SH-SY5Y (cell line): ENCODE data around the gene FBXW8.

Experiments
- GATA2 ChIP-seq: IDR thresholded peaks from 2 replicates; pipeline ENCODE4 v1.6.1; 2011; ENCODE audit warnings: mild to moderate bottlenecking, low read depth, low read length
- GATA3 ChIP-seq: IDR thresholded peaks from 2 replicates; pipeline ENCODE4 v1.6.1; 2011; ENCODE audit warnings: low read depth, mild to moderate bottlenecking, low read length, moderate library complexity

FBXW8 gene

DNA sequence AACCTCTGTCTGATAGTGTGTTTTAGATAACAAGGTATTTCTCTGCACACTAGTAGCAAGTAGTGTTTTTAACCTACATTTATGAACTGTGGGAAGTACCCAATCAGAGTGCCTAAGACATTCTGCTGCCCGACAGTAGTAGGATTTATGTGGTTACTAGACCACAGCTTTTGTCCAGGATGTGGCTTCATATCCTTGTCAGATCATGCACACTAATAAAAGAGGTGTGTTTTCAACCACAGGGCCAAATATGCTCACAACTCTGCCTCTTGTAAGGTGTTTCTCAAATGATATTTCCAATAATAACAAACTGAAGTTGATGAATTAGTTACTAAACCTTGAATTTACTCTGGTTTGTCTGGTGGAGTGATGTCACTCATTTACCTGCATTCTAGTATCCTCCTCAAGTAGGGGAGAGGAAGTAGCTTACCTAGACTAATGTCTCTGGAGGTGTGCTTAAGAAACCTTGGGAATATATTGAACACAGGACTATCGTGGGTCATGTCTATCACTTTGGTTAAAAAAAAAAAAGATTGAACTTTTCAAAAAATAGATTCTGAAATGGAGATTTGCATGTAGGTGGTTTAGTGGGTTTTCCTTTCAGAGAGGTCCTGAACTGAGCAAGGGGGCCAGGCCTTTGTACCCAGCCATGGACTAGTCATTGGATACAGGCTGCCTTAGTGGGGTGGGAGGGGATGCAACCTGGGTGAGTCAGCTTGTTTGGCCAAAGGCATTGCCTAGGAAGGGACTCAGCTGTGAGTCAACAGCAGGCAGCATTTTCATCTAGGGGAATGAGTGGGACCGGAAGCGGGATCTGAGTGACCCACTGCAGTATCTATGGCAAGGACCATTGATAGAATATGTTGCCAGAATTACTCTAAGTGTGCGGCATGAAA lies 14.1 kb downstream of the FBXW8 start:
- TF ChIP-seq GATA2 (no peak), GATA3 (no peak)

DNA sequence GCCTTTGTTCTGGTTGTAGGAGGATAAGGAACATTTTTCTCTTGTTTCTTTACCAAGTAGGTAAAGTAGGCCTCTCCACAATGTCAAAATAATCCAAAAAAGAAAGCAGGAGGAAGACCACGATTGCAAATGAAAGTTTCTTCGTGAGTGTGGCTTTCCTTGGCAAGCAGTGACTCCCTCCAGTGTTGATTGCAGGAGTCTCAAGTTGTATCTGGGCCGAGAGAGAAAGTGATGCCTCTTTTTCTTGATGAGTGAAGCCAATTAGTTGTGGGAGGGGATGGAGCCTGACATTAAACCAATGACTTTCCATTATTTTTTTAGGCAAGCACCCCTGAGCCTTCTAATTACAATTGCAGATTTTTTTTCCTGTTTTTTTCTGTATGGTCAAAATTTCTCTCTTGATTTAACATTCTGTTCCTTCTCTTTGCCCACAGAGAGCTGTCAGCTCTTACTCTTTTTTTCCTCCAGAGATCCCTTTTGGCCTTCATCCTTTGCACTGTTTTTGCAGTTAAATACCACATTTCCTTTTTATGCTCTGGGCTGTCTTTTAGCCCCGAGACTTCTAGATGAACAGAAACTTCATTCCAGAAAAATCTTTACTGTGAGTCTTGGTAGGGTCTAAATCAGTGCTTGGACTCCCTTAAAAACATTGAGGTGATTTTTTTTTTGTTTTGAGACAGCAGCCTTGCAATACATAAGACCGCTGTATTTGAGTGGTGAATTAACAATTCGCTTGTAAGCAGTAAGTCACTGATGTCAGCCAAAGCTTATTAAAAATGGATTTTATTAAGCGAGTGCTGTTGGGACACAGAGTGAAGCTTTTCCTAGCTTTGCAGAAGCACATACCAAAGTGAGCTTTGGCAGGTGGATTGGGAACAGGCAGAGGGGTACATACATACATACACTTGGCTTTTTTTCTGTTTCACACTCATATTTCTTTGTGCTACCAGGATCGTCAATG lies 15.8 kb downstream of the FBXW8 start:
- no peak for TF ChIP-seq GATA2
- no peak for TF ChIP-seq GATA3

DNA sequence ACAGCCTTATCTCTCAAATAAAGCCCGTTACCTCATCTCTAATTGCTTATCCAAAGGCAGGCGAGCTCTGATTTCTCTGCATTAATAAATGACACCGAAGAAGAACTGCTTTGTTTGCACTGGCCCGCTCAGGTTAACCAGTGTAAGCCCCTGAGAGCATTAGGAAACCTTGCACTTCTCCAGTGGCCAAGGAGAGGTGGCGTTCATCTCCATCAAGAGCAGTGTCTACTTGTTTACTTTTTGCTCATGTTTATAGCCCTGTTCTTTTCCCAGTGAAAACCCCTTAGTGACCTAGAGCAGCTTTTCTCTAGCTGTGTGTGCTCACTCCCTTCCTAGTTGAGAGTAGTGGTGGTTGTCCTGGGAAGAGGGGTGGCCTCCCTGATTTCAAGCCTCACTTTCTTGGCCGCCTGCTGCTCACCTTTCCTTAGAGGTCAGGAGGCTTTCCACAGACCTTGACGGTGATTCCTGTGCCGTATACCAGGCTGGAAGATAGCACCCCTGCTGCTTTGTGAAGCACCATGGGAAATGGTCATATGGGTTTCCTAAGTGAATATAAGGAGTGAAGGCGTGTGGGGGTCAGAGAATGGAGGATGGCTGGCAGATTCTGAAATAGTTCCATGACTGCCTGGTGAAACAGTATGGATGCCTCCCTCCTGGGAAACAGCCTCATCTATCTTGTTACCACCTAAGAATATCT lies 16.6 kb downstream of the FBXW8 start:
- TF ChIP-seq GATA2: no peak
- TF ChIP-seq GATA3: no peak

DNA sequence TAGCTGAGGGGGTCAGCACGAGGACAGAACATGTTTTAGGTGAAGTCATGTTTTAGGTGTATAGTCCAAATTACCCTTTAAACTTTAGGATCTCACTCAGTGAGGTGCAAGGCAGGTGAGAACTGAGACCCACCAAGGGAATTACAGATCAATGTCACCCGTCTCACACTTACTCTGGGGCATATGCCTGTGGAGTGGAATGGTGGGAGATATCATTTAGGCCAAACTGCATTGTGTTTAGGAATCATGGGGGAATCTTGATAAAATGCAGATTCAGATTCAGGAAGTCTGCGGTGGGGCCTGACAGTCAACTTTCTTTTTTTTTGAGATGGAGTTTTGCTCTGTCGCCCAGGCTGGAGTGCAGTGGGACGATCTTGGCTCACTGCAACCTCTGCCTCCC lies 17.8 kb downstream of the FBXW8 start:
- no peak for TF ChIP-seq GATA3
- TF ChIP-seq GATA2: no peak

DNA sequence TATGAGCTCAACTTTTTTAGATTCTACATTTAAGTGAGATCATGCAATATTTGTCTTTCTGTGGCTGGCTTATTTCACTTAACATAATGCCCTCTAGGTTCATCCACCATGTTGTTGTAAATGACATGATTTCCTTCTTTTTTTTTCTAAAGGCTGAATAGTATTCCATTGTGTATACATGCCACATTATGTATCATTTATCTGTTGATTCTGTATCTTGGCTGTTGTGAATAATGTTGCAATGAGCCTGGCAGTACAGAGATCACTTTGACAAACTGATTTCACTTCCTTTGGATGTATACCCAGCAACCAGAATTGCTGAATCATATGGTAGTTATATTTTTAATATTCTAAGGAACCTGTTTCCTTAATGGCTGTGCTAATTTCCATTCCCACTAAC lies 19.1 kb downstream of the FBXW8 start:
- no peak for TF ChIP-seq GATA2
- TF ChIP-seq GATA3: no peak

DNA sequence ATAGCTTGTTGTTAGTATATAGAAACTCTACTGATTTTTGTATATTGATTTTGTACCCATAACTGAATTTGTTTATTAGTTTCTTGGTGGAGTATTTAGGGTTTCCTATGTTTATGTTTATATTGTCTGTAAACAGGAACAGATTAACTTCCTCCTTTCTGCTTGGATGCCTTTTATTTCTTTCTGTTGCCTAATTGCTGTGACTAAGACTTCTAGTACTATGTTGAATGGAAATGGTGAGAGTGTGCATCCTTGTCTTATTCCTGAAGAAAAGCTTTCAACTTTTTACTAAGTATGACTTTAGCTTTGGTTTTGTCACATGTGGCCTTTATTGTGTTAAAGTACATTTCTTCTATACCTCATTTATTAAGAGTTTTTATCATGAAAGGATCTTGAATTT lies 20.9 kb downstream of the FBXW8 start:
- no peak for TF ChIP-seq GATA2
- no peak for TF ChIP-seq GATA3

DNA sequence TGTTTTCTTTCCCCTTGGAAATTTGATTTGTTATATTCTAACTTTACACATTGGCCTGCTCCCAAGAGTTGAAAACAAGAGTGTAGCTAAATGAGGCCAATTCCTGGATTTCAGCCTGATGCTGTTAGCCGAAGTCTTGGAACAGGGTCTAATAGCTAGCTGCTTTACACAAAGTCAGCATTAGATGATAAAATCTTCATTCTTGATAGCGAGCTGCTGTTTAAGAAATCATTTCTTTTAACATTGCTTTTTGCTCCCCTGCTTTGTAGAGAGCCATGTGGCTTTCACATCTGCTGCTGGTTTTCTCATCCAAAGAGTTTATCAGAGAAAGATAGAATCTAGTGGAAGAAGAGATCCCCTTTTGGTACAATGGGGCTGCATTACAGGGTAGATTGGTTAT lies 22.3 kb downstream of the FBXW8 start:
- peak; percentile 88 for TF ChIP-seq GATA3
- peak; percentile 85 for TF ChIP-seq GATA2

DNA sequence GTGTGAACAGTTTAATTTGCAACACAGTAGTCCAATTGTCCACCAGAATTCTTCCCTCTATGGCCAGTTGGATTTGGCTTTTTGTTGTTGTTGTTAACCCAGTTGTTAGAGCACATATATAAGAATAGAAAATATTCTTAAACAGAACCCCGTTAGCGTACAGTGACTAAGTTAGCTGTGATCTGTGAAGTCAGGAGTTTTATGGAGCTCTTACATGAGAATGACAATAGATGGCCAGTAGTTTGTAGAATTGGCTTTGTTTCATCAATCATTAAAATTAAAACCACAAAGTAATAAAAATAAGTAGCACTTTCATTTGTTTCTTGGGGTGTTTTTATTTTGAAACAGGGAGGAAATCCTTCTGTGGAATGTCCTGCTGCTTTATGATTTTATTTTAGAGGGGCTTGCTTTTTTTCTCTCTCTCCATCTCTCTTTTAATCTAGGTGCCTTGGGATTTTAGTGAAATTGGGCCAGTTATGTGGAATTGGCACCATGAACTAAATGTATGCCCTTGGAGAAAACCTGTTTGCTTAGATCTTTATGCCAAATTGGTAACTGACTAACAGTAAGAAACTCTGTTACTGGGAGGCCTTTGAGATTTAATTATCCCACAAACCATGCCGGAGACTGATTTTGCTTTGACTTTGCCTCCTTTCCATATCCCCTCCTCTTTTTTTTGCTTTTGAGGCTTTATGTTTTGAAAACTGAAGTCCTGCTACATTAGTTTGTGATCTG lies 22.9 kb downstream of the FBXW8 start:
- TF ChIP-seq GATA2: no peak
- TF ChIP-seq GATA3: 0 out of 2 replicates have a peak, but pooled peaks have one; percentile 6

DNA sequence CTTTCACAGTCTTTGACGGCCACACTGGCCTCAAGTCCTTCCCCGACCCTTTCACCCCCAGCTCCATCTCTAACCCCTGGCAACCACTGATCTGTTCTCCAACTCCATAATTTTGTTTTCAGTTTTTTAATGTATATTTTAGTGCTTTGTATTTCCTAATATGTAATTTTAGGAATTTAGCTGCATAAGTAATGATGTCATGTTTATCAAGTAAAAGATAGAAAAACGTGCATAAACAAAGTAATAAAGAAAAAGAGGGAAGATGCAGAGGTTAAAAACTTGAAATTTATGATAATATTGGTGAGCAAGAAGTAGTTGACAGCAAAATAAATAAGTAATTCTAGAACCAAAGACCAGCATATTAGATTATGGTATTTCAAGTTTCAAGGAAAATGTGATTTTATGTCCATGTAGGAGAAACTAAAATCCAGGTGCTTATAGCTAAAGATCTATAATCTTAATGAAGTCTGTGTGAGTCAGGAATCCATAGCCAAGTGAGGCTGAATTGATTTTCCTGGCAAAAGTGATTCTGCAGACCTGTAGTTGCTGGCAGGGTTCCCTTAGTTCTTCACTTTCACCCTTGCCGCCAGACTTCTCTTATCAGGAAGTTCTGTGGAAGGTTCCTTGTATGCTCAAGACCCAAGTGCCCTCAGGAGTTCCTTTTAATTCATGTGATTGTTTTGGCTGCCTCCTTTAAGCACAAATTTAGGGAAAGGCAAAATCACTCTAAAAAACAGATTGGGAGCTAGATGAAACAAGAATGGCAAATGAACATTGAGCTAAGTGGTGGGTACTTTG lies 24.4 kb downstream of the FBXW8 start:
- TF ChIP-seq GATA3: no peak
- no peak for TF ChIP-seq GATA2

DNA sequence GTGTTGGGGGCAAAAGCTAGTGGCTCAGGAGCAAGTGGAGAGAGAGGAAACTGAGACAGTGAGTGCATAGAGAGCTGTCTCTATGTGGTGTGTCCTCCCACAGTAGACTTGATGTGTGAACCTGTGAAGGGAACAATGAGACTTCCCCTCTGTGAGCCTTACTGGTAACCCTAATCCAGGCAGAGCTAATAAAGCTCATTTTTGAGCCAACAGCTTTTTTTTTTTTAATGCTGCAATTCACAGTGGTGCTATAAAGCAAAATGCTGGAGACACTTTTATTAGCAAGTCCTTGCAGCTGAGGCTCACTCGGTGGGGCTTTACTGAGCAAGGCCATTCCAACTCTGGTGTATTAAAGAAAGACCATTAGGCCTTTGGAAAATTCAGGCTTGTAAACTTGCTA lies 26.9 kb downstream of the FBXW8 start:
- TF ChIP-seq GATA2: no peak
- no peak for TF ChIP-seq GATA3

DNA sequence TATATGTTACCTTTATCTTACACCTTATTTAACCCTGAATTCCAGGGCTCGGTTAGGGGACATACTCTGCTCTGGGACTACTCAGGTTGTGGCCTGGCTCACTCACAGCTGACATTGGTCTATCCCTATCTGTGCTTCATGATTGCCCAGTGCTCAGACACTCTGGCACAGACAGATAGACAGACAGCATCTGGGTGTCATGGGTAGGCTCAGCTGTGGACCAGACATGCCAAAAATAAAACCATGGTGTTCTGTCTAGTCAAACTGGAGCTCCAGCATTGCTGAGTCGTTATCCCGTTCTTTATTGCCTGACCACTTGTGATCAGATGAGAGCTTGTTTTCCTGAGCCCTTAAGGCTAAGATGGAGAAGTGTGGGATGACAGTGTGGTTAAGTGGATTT lies 29.0 kb downstream of the FBXW8 start:
- TF ChIP-seq GATA2 (no peak), GATA3 (no peak)

DNA sequence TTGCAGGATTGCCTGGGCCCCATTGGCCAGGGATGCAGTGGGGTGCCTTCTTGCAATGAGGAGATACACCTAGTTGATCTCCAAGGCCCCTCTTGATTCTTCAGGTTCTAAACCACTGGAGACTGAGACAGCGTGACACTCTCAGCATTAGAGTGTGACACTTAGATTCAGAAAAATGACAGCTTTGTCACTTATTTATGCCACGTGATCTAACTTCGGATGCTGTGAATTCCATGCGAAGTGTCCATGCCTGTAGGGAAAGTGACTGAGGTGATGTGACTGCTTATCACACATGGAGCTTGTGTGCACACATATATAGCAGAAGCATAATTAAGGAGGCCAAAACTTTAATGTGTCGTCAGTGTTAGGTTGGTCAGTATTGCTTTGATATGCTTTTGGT lies 30.4 kb downstream of the FBXW8 start:
- TF ChIP-seq GATA2: no peak
- TF ChIP-seq GATA3: no peak
